ENCODE measurements around the gene PCDHA1.

PCDHA1 gene

DNA sequence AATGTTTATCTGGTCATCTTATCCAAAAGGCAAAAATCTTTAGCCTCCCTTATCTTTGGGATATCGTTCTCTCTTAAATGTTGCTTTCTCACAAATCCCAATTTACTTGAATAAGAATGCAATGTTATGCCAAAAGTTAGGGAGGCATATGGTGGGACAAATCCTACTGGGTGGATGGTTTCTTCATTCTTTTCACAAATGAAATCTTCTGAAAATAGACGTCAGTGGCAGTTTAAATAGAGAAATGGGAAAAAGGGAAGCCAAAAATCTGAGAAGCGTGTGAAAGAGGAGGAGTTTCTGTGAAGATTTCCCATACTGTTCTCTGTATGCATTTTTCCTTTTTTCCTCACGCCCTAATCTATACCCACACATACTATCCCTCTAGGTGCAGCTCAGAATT, 137.7 kb downstream of the PCDHA1 start:
- TF ChIP-seq RARB (CRISPR knock-in tag; IDR thresholded peaks at IDR 0.05) = no peak
- ATAC-seq = no peak

DNA sequence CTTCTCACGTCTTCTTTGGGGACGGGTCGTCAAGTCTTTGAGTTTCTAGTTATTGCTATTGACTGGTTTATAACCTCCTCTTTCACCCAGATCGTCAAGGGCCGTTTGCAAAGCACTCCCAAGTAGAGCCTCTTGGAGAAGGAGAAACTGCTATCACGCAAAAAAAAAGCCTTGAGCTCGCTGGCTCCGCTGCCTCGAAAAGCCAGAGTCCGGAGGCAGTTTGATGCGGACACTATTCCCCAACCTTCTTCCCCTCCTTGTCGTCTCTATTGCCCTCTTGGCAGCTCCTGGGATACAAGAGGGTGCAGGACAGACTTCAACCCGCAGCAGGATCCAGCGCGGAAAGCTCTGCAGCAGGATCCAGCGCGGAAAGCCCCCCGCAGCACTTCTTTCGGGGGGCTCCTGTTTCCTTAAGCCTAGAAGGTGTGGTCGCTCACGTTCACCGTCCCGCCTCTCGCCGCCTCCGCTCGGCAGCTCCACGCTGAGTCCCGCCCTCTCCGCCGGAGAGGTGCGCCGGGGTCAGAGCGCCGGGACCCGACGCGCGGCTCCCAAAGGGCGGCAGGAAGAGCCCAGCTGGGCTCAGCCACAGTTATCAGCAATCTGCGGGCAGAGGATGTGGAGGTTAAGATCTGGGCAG, 140.0 kb downstream of the PCDHA1 start, which contains the start of gene PCDHAC1:
PCDHAC1 (plus strand) TSS at position 494 of the 637 bp plus-strand sequence. CDS start 594 bp downstream, outside the sequence.
- TF ChIP-seq CSDC2 (CRISPR knock-in tag; IDR thresholded peaks at IDR 0.05) = no peak
- TF ChIP-seq ESRRG (CRISPR knock-in tag; IDR thresholded peaks at IDR 0.05) = no peak
- TF ChIP-seq ZFP30 (CRISPR knock-in tag; IDR thresholded peaks at IDR 0.05) = no peak
- peak; percentile 78 for ATAC-seq

DNA sequence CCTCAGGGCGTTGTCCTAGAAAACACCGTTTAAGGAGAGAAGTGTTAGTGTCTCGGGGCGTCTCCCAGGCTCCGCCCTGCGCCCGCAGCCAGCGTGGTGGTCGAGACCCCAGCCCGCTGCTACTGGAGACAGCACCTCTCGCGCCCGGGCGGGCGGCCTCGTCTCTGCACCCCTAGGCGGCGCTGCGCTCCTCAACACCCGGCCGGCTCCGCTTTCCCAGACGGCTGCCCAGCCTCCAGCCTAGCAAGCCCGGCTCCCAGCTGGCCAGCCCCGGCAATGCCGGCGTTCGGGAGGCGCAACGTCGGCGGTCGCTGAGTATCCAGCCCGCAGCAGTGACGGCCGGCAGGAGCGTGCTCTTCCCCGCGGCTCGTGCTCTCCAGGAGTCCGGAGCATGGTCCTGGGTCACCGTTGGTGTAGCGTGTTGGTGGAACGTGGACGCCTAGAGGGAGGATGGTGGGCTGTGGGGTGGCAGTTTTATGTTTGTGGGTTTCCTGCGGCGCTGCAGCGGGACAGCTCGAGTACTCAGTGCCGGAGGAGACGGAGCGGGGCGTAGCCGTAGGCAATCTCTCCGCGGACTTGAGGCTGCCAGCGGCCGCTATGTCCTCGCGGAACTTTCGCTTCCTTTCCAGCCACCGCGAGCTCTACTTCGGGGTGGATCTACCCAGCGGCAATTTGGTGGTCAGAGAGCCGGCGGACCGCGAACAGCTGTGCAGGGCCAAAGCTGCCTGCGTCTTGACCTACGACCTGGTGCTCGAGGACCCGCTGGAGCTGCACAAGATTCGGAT, 140.7 kb downstream of the PCDHA1 start:
- TF ChIP-seq PATZ1 (CRISPR knock-in tag; IDR thresholded peaks at IDR 0.05; ENCODE audit: borderline replicate concordance) (no peak), ZNF8 (CRISPR knock-in tag; IDR thresholded peaks at IDR 0.05) (0 out of 2 replicates have a peak, but pooled peaks have one; percentile 18), TCF4 (CRISPR knock-in tag; IDR thresholded peaks at IDR 0.05; ENCODE audit: borderline replicate concordance) (0 out of 2 replicates have a peak, but pooled peaks have one; percentile 18)
- peak; percentile 98 for ATAC-seq

GRCh38 chr5:140927228-140927573, 141.3 kb downstream of the PCDHA1 start:
- TF ChIP-seq SNAI2 (CRISPR knock-in tag; IDR thresholded peaks at IDR 0.05) = no peak
- no peak for TF ChIP-seq ZNF70 (CRISPR knock-in tag; IDR thresholded peaks at IDR 0.05)
- TF ChIP-seq, protein P1, sequence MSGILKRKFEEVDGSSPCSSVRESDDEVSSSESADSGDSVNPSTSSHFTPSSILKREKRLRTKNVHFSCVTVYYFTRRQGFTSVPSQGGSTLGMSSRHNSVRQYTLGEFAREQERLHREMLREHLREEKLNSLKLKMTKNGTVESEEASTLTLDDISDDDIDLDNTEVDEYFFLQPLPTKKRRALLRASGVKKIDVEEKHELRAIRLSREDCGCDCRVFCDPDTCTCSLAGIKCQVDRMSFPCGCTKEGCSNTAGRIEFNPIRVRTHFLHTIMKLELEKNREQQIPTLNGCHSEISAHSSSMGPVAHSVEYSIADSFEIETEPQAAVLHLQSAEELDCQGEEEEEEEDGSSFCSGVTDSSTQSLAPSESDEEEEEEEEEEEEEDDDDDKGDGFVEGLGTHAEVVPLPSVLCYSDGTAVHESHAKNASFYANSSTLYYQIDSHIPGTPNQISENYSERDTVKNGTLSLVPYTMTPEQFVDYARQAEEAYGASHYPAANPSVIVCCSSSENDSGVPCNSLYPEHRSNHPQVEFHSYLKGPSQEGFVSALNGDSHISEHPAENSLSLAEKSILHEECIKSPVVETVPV (CRISPR knock-in tag; IDR thresholded peaks at IDR 0.05) = no peak
- no peak for TF ChIP-seq POU6F1 (CRISPR knock-in tag; IDR thresholded peaks at IDR 0.05; ENCODE audit: borderline replicate concordance, low read depth)
- TF ChIP-seq ZFP3 (CRISPR knock-in tag; IDR thresholded peaks at IDR 0.05) = no peak
- no peak for TF ChIP-seq ZFP30 (CRISPR knock-in tag; IDR thresholded peaks at IDR 0.05)
- no peak for TF ChIP-seq PATZ1 (CRISPR knock-in tag; IDR thresholded peaks at IDR 0.05; ENCODE audit: borderline replicate concordance)
- TF ChIP-seq OSR1 (CRISPR knock-in tag; IDR thresholded peaks at IDR 0.05) = no peak
- no peak for TF ChIP-seq GLIS3 (CRISPR knock-in tag; IDR thresholded peaks at IDR 0.05)
- TF ChIP-seq ZNF8 (CRISPR knock-in tag; IDR thresholded peaks at IDR 0.05) = no peak
- TF ChIP-seq ARNTL (CRISPR knock-in tag; IDR thresholded peaks at IDR 0.05; ENCODE audit: borderline replicate concordance, low read depth) = no peak
- no peak for TF ChIP-seq ZNF565 (CRISPR knock-in tag; conservative IDR thresholded peaks at IDR 0.05; ENCODE audit: low read depth)
- TF ChIP-seq, protein P2, sequence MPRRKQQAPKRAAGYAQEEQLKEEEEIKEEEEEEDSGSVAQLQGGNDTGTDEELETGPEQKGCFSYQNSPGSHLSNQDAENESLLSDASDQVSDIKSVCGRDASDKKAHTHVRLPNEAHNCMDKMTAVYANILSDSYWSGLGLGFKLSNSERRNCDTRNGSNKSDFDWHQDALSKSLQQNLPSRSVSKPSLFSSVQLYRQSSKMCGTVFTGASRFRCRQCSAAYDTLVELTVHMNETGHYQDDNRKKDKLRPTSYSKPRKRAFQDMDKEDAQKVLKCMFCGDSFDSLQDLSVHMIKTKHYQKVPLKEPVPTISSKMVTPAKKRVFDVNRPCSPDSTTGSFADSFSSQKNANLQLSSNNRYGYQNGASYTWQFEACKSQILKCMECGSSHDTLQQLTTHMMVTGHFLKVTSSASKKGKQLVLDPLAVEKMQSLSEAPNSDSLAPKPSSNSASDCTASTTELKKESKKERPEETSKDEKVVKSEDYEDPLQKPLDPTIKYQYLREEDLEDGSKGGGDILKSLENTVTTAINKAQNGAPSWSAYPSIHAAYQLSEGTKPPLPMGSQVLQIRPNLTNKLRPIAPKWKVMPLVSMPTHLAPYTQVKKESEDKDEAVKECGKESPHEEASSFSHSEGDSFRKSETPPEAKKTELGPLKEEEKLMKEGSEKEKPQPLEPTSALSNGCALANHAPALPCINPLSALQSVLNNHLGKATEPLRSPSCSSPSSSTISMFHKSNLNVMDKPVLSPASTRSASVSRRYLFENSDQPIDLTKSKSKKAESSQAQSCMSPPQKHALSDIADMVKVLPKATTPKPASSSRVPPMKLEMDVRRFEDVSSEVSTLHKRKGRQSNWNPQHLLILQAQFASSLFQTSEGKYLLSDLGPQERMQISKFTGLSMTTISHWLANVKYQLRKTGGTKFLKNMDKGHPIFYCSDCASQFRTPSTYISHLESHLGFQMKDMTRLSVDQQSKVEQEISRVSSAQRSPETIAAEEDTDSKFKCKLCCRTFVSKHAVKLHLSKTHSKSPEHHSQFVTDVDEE (CRISPR knock-in tag; IDR thresholded peaks at IDR 0.05) = no peak
- no peak for TF ChIP-seq ZC3H10 (CRISPR knock-in tag; IDR thresholded peaks at IDR 0.05)
- TF ChIP-seq ESRRG (CRISPR knock-in tag; IDR thresholded peaks at IDR 0.05) = no peak
- TF ChIP-seq ISL1 (CRISPR knock-in tag; IDR thresholded peaks at IDR 0.05) = no peak
- no peak for TF ChIP-seq CSDC2 (CRISPR knock-in tag; IDR thresholded peaks at IDR 0.05)
- no peak for TF ChIP-seq TOX (CRISPR knock-in tag; IDR thresholded peaks at IDR 0.05; ENCODE audit: borderline replicate concordance)
- TF ChIP-seq BACH2 (CRISPR knock-in tag; IDR thresholded peaks at IDR 0.05; ENCODE audit: borderline replicate concordance) = no peak
- no peak for ATAC-seq

Data from SK-N-SH treated with all-trans-retinoic acid at 6 μM for 48 hours (cell line).